ENCODE measurements around the gene DNAJB1.
"Not testable (repeated sequence)": the region's sequence is repeated elsewhere in the genome, so short reads cannot be mapped to it uniquely, and the experiment has no call there.

Gene DNAJB1

GRCh38 chr19:14517840-14518505 is at the start of gene DNAJB1:
TSS of gene DNAJB1 (minus strand) at chr19:14518397. CDS start at chr19:14518349, 48 bp downstream.
- no peaks in the 10 kb centered on the region for H3K9me3 ChIP-seq (ENCODE audit: control insufficient read depth in 1 of 2, low read length in 2 of 2)
- peaks cover 14 to 27% of the 10 kb centered on the region in 2 donors for H3K36me3 ChIP-seq (ENCODE audit: control insufficient read depth in 1 of 2, insufficient read depth in 2 of 2, low read length in 2 of 2)
- H3K4me3 ChIP-seq (ENCODE audit: low read depth in 1 of 2, low read length in 2 of 2): peak within 1 kb of the TSS; percentile 86 to 95
- peak within 1 kb of the TSS; percentile 95 for H3K27ac ChIP-seq (ENCODE audit: low read length)
- H3K4me1 ChIP-seq (ENCODE audit: control insufficient read depth in 1 of 2, insufficient read depth in 2 of 2, low read length in 2 of 2): peaks cover 23 to 28% of the 10 kb centered on the region in 2 donors
- no peaks in the 10 kb centered on the region for H3K27me3 ChIP-seq (ENCODE audit: low read depth, low read length)

- Histone ChIP-seq H3K27me3 (ENCODE audit: low read depth, low read length) (no peaks in the 10 kb centered on the region), H3K36me3 (ENCODE audit: control insufficient read depth in 1 of 2, insufficient read depth in 2 of 2, low read length in 2 of 2) (peaks cover 0 to 19% of the 10 kb centered on the region in 2 donors), H3K27ac (ENCODE audit: low read length) (no peak overlapping the region), H3K4me1 (ENCODE audit: control insufficient read depth in 1 of 2, insufficient read depth in 2 of 2, low read length in 2 of 2) (peaks cover 7 to 25% of the 10 kb centered on the region in 2 donors), H3K4me3 (ENCODE audit: low read depth in 1 of 2, low read length in 2 of 2) (no peak overlapping the region), H3K9me3 (ENCODE audit: control insufficient read depth in 1 of 2, low read length in 2 of 2) (no peaks in the 10 kb centered on the region)
These were observed 48.9 kb upstream of the DNAJB1 start for GRCh38 chr19:14567079-14567478.

GRCh38 chr19:14566712-14567077 is 48.5 kb upstream of the DNAJB1 start:
- H3K4me3 ChIP-seq (ENCODE audit: low read depth in 1 of 2, low read length in 2 of 2): no peak overlapping the region
- no peak overlapping the region for H3K27ac ChIP-seq (ENCODE audit: low read length)
- H3K27me3 ChIP-seq (ENCODE audit: low read depth, low read length): no peaks in the 10 kb centered on the region
- H3K36me3 ChIP-seq (ENCODE audit: control insufficient read depth in 1 of 2, insufficient read depth in 2 of 2, low read length in 2 of 2): peaks cover 0 to 19% of the 10 kb centered on the region in 2 donors
- H3K4me1 ChIP-seq (ENCODE audit: control insufficient read depth in 1 of 2, insufficient read depth in 2 of 2, low read length in 2 of 2): peaks cover 6 to 25% of the 10 kb centered on the region in 2 donors
- H3K9me3 ChIP-seq (ENCODE audit: control insufficient read depth in 1 of 2, low read length in 2 of 2): no peaks in the 10 kb centered on the region

GRCh38 chr19:14565765-14566711 is 47.8 kb upstream of the DNAJB1 start:
- no peak overlapping the region for H3K27ac ChIP-seq (ENCODE audit: low read length)
- no peaks in the 10 kb centered on the region for H3K27me3 ChIP-seq (ENCODE audit: low read depth, low read length)
- peaks cover 0 to 19% of the 10 kb centered on the region in 2 donors for H3K36me3 ChIP-seq (ENCODE audit: control insufficient read depth in 1 of 2, insufficient read depth in 2 of 2, low read length in 2 of 2)
- H3K4me3 ChIP-seq (ENCODE audit: low read depth in 1 of 2, low read length in 2 of 2): no peak overlapping the region
- H3K4me1 ChIP-seq (ENCODE audit: control insufficient read depth in 1 of 2, insufficient read depth in 2 of 2, low read length in 2 of 2): peaks cover 5 to 22% of the 10 kb centered on the region in 2 donors
- H3K9me3 ChIP-seq (ENCODE audit: control insufficient read depth in 1 of 2, low read length in 2 of 2): no peaks in the 10 kb centered on the region

GRCh38 chr19:14565298-14565679 is 47.1 kb upstream of the DNAJB1 start:
- H3K36me3 ChIP-seq (ENCODE audit: control insufficient read depth in 1 of 2, insufficient read depth in 2 of 2, low read length in 2 of 2): peaks cover 0 to 19% of the 10 kb centered on the region in 2 donors
- H3K4me1 ChIP-seq (ENCODE audit: control insufficient read depth in 1 of 2, insufficient read depth in 2 of 2, low read length in 2 of 2): peaks cover 0 to 14% of the 10 kb centered on the region in 2 donors
- no peak overlapping the region for H3K27ac ChIP-seq (ENCODE audit: low read length)
- H3K9me3 ChIP-seq (ENCODE audit: control insufficient read depth in 1 of 2, low read length in 2 of 2): no peaks in the 10 kb centered on the region
- no peaks in the 10 kb centered on the region for H3K27me3 ChIP-seq (ENCODE audit: low read depth, low read length)
- no peak overlapping the region for H3K4me3 ChIP-seq (ENCODE audit: low read depth in 1 of 2, low read length in 2 of 2)

GRCh38 chr19:14564652-14565297 is 46.6 kb upstream of the DNAJB1 start:
- H3K4me1 ChIP-seq (ENCODE audit: control insufficient read depth in 1 of 2, insufficient read depth in 2 of 2, low read length in 2 of 2); H3K27ac ChIP-seq (ENCODE audit: low read length); H3K4me3 ChIP-seq (ENCODE audit: low read depth in 1 of 2, low read length in 2 of 2); H3K27me3 ChIP-seq (ENCODE audit: low read depth, low read length); H3K9me3 ChIP-seq (ENCODE audit: control insufficient read depth in 1 of 2, low read length in 2 of 2): not testable (repeated sequence)
- H3K36me3 ChIP-seq (ENCODE audit: control insufficient read depth in 1 of 2, insufficient read depth in 2 of 2, low read length in 2 of 2): peaks cover 0 to 19% of the 10 kb centered on the region in 2 donors

- H3K9me3 ChIP-seq (ENCODE audit: control insufficient read depth in 1 of 2, low read length in 2 of 2): no peaks in the 10 kb centered on the region
- no peak overlapping the region for H3K4me3 ChIP-seq (ENCODE audit: low read depth in 1 of 2, low read length in 2 of 2)
- peaks cover 0 to 3% of the 10 kb centered on the region in 2 donors for H3K4me1 ChIP-seq (ENCODE audit: control insufficient read depth in 1 of 2, insufficient read depth in 2 of 2, low read length in 2 of 2)
- no peak overlapping the region for H3K27ac ChIP-seq (ENCODE audit: low read length)
- peaks cover 0 to 19% of the 10 kb centered on the region in 2 donors for H3K36me3 ChIP-seq (ENCODE audit: control insufficient read depth in 1 of 2, insufficient read depth in 2 of 2, low read length in 2 of 2)
- no peaks in the 10 kb centered on the region for H3K27me3 ChIP-seq (ENCODE audit: low read depth, low read length)
These were observed 45.9 kb upstream of the DNAJB1 start for GRCh38 chr19:14563989-14564651.

GRCh38 chr19:14563590-14563926 is 45.4 kb upstream of the DNAJB1 start:
- H3K9me3 ChIP-seq (ENCODE audit: control insufficient read depth in 1 of 2, low read length in 2 of 2): no peaks in the 10 kb centered on the region
- no peaks in the 10 kb centered on the region for H3K27me3 ChIP-seq (ENCODE audit: low read depth, low read length)
- H3K4me1 ChIP-seq (ENCODE audit: control insufficient read depth in 1 of 2, insufficient read depth in 2 of 2, low read length in 2 of 2): peaks cover 0 to 3% of the 10 kb centered on the region in 2 donors
- no peak overlapping the region for H3K4me3 ChIP-seq (ENCODE audit: low read depth in 1 of 2, low read length in 2 of 2)
- H3K36me3 ChIP-seq (ENCODE audit: control insufficient read depth in 1 of 2, insufficient read depth in 2 of 2, low read length in 2 of 2): peaks cover 0 to 19% of the 10 kb centered on the region in 2 donors
- H3K27ac ChIP-seq (ENCODE audit: low read length): no peak overlapping the region

GRCh38 chr19:14562660-14563589 is 44.7 kb upstream of the DNAJB1 start:
- H3K36me3 ChIP-seq (ENCODE audit: control insufficient read depth in 1 of 2, insufficient read depth in 2 of 2, low read length in 2 of 2): peaks cover 0 to 19% of the 10 kb centered on the region in 2 donors
- H3K9me3 ChIP-seq (ENCODE audit: control insufficient read depth in 1 of 2, low read length in 2 of 2): no peaks in the 10 kb centered on the region
- no peak overlapping the region for H3K4me3 ChIP-seq (ENCODE audit: low read depth in 1 of 2, low read length in 2 of 2)
- peaks cover 0 to 3% of the 10 kb centered on the region in 2 donors for H3K4me1 ChIP-seq (ENCODE audit: control insufficient read depth in 1 of 2, insufficient read depth in 2 of 2, low read length in 2 of 2)
- H3K27ac ChIP-seq (ENCODE audit: low read length): no peak overlapping the region
- H3K27me3 ChIP-seq (ENCODE audit: low read depth, low read length): no peaks in the 10 kb centered on the region

GRCh38 chr19:14561847-14562351 is 43.7 kb upstream of the DNAJB1 start:
- H3K4me3 ChIP-seq (ENCODE audit: low read depth in 1 of 2, low read length in 2 of 2): no peak overlapping the region
- H3K4me1 ChIP-seq (ENCODE audit: control insufficient read depth in 1 of 2, insufficient read depth in 2 of 2, low read length in 2 of 2): peaks cover 0 to under 1% of the 10 kb centered on the region in 2 donors

More at GRCh38 chr19:14561847-14562351, 43.7 kb upstream of the DNAJB1 start:
- Histone ChIP-seq H3K36me3 (ENCODE audit: control insufficient read depth in 1 of 2, insufficient read depth in 2 of 2, low read length in 2 of 2) (peaks cover 0 to 13% of the 10 kb centered on the region in 2 donors), H3K27me3 (ENCODE audit: low read depth, low read length) (no peaks in the 10 kb centered on the region), H3K27ac (ENCODE audit: low read length) (no peak overlapping the region), H3K9me3 (ENCODE audit: control insufficient read depth in 1 of 2, low read length in 2 of 2) (no peaks in the 10 kb centered on the region)

All from muscle layer of duodenum (tissue), 2 donors.